ENCODE results near the gene GDI1. TPM values are rescaled to one million over a fixed set of nuclear protein-coding genes. Genes with fewer than 3 reads are reported as not detected.

The GDI1 gene
- polyA plus RNA-seq, 1 of the 3 experiments (the other 2 are of a cell fraction): 408 TPM

DNA sequence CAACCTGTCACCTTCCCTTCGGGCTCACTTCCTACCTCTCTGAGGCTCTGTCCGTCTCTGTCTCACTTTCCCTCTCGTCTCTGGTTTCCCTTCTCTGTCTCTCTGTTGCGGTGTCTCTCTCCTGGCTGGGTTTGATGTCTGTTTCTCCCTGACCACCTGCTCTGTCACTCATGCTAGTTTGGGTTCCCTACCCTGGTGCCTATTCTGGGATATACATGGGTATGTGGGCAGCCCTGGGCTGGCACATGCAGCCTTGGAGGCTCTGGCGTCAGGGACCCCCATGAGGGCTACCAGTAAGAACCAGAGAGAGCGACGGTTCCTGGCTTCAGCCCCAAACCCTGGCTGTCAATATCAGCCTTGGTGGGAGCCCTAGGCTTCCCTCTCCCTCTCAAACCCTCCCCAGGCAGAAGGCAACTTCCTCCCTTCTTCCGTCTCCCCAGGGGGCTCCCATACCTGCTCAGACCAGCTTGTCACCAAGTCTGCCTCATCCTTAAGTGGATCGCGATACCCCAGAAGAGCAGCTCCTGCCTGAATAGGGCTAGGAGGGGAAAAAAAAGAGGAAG is 28.2 kb upstream of the GDI1 start:
- POLR2A ChIA-PET: interaction anchor here (5.0 kb wide), 1 partner anchor 8 kb away, joined by 25 read pairs; no protein-coding TSS in a partner anchor
- DNase-seq: no peak
- Histone ChIP-seq H3K9me2 (no peaks in the 10 kb centered on the region), H3K4me2 (peak overlapping the region; percentile 91), H3K27me3 (ENCODE audit: insufficient read depth) (no peaks in the 10 kb centered on the region; the same call in 1 of the 2 replicates), H4K20me1 (ENCODE audit: insufficient read depth) (no peaks in the 10 kb centered on the region), H2AFZ (ENCODE audit: low read depth) (peak overlapping the region; percentile 30; the same call in 1 of the 2 replicates), H3K27ac (ENCODE audit: low read depth in 2 of 2, low read length in 1 of 2) (peak overlapping the region in 1 of 2 experiments; percentile 64; a peak in 1 of 4 replicates), H3K36me3 (replicated peaks in 1 of 2; ENCODE audit: control insufficient read depth in 1 of 2, insufficient read depth in 2 of 2, low read length in 1 of 2) (no peaks in the 10 kb centered on the region), H3K4me3 (ENCODE audit: low read depth in 2 of 2, low read length in 1 of 2) (peak overlapping the region; percentile 38 to 60; a peak in 3 of 4 replicates), H3K79me2 (ENCODE audit: insufficient read depth) (peaks cover 23% of the 10 kb centered on the region), H3K9ac (peak overlapping the region; percentile 67), H3K4me1 (ENCODE audit: control insufficient read depth in 1 of 2, insufficient read depth in 2 of 2, low read depth in 1 of 2, low read length in 1 of 2) (peaks cover 4 to 9% of the 10 kb centered on the region in 2 experiments; a peak in 1 of 4 replicates), H3K9me3 (no peaks in the 10 kb centered on the region), H3F3A (replicated peaks; ENCODE audit: insufficient read depth) (no peaks in the 10 kb centered on the region)
- 45% methylated on average over 7 of the region's 10 CpGs for WGBS (ENCODE audit: low lambda C conversion rate)
- TF ChIP-seq NFIC (IDR thresholded peaks at IDR 0.05; ENCODE audit: borderline replicate concordance): no peak
- no peak for TF ChIP-seq SIN3A (IDR thresholded peaks at IDR 0.05; ENCODE audit: borderline replicate concordance, low read depth, low read length)
- TF ChIP-seq EP300 (IDR thresholded peaks at IDR 0.05; ENCODE audit: borderline replicate concordance in 1 of 2, low read depth in 1 of 2, low read length in 1 of 2): no peak
- TF ChIP-seq YY1 (IDR thresholded peaks at IDR 0.05; ENCODE audit: low read depth): no peak
- TF ChIP-seq, protein P1, sequence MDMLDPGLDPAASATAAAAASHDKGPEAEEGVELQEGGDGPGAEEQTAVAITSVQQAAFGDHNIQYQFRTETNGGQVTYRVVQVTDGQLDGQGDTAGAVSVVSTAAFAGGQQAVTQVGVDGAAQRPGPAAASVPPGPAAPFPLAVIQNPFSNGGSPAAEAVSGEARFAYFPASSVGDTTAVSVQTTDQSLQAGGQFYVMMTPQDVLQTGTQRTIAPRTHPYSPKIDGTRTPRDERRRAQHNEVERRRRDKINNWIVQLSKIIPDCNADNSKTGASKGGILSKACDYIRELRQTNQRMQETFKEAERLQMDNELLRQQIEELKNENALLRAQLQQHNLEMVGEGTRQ (IDR thresholded peaks at IDR 0.05; ENCODE audit: borderline replicate concordance, low read depth, low read length): no peak
- TF ChIP-seq TEAD4 (IDR thresholded peaks at IDR 0.05; ENCODE audit: borderline replicate concordance, insufficient read depth): no peak
- no peak for TF ChIP-seq MXI1 (IDR thresholded peaks at IDR 0.05; ENCODE audit: low read depth, low read length)
- TF ChIP-seq CTCF (IDR thresholded peaks at IDR 0.05): no peak
- CTCF ChIA-PET: interaction anchor here (1.0 to 1.3 kb wide), 3 partner anchors 9 to 20 kb away, joined by 3 to 4 read pairs (median 4); partner anchors contain the start of gene RPL10

DNA sequence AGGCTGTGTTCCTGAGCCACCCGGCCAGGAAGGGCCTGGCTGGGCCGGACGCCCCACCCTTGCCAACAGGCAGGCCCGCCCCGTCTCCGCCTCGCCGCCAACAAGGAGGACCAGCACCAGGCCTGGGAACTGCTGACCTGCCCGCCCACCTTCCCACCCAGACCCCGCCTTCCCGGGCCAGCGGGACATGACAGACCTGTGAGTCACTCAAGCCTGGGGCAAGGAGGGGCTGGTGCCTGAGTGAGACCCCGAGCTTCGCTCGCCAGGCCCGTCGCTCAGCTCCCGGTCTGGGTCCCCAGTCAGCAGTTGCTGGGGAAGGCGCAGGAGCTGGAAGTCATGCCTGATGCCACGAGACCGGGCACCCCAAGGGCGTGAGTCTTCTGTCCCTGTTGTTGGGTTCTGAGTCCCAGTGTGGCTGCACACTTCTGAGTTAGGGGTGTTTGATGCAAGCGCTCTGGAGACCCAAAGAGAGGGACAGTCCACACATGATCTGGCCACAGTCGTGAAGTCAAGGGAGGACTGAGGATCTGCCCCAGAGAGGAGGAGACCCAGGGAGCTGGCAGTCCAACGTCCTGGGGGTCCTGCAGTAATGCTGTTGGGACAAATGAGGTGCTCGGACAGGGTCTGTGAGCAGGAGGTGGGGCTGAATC is 27.6 kb upstream of the GDI1 start, which contains the start of gene DNASE1L1:
TSS of gene DNASE1L1 (minus strand) at position 33 of the 650 bp plus-strand sequence. CDS start 3,686 bp downstream, outside the sequence.
- H3K9ac ChIP-seq: peak within 1 kb of the TSS; percentile 67
- peak within 1 kb of the TSS in 1 of 2 experiments; percentile 79; a peak in 3 of 4 replicates for H3K27ac ChIP-seq (ENCODE audit: low read depth in 2 of 2, low read length in 1 of 2)
- no peaks in the 10 kb centered on the region for H3K9me2 ChIP-seq
- H3K4me2 ChIP-seq: peak within 1 kb of the TSS; percentile 91
- H2AFZ ChIP-seq (ENCODE audit: low read depth): peak within 1 kb of the TSS; percentile 30; the same call in 1 of the 2 replicates
- H4K20me1 ChIP-seq (ENCODE audit: insufficient read depth): no peaks in the 10 kb centered on the region
- peaks cover 23% of the 10 kb centered on the region for H3K79me2 ChIP-seq (ENCODE audit: insufficient read depth)
- H3K4me1 ChIP-seq (ENCODE audit: control insufficient read depth in 1 of 2, insufficient read depth in 2 of 2, low read depth in 1 of 2, low read length in 1 of 2): peaks cover 4 to 9% of the 10 kb centered on the region in 2 experiments; a peak in 1 of 4 replicates
- H3K4me3 ChIP-seq (ENCODE audit: low read depth in 2 of 2, low read length in 1 of 2): peak within 1 kb of the TSS; percentile 38 to 60; a peak in 3 of 4 replicates
- CTCF ChIA-PET: interaction anchor here (1.0 to 1.3 kb wide), 3 partner anchors 9 to 20 kb away, joined by 3 to 4 read pairs (median 4); partner anchors contain the start of gene RPL10
- no peaks in the 10 kb centered on the region; the same call in 1 of the 2 replicates for H3K27me3 ChIP-seq (ENCODE audit: insufficient read depth)
- H3F3A ChIP-seq (replicated peaks; ENCODE audit: insufficient read depth): no peaks in the 10 kb centered on the region
- POLR2A ChIA-PET: interaction anchor here (0.8 to 5.0 kb wide), 2 partner anchors 9 to 11 kb away, joined by 4 to 25 read pairs; partner anchors contain the start of gene RPL10
- DNase-seq: no peak
- TF ChIP-seq RFX5 (IDR thresholded peaks at IDR 0.05; ENCODE audit: low read length) (peak; percentile 29; the same call in 1 of the 2 replicates), MEF2A (IDR thresholded peaks at IDR 0.05; ENCODE audit: borderline replicate concordance, low read depth) (no peak), GABPA (IDR thresholded peaks at IDR 0.05; ENCODE audit: low read depth) (peak; percentile 25; the same call in 1 of the 2 replicates), JUND (IDR thresholded peaks at IDR 0.05) (peak; percentile 72), PBX3 (IDR thresholded peaks at IDR 0.05) (peak; percentile 38; the same call in 1 of the 2 replicates), ELF1 (IDR thresholded peaks at IDR 0.05) (no peak), FOSL2 (IDR thresholded peaks at IDR 0.05; ENCODE audit: borderline replicate concordance, low read depth) (peak; percentile 81)
- 31% methylated on average over 13 of the region's 26 CpGs for WGBS (ENCODE audit: low lambda C conversion rate)
- H3K9me3 ChIP-seq: no peaks in the 10 kb centered on the region
- H3K36me3 ChIP-seq (replicated peaks in 1 of 2; ENCODE audit: control insufficient read depth in 1 of 2, insufficient read depth in 2 of 2, low read length in 1 of 2): no peaks in the 10 kb centered on the region
